Panc1 (cell line): ENCODE results near the gene RARA.

ENCODE experiments used
- CTCF ChIP-seq: fragments of 450-650 bp; IDR thresholded peaks from 2 replicates; pipeline ENCODE4 v1.5.1; 2017; ENCODE audit warnings: mild to moderate bottlenecking
- POLR2AphosphoS5 ChIP-seq: IDR thresholded peaks from 2 replicates; pipeline ENCODE4 v1.6.1; 2012; ENCODE audit warnings: mild to moderate bottlenecking, low read depth, low read length, moderate library complexity
- REST ChIP-seq, 2 experiments: IDR thresholded peaks; 2 replicates each; pipeline ENCODE4 v1.6.1; 2011 to 2012; ENCODE audit warnings: low read depth in 2 of 2, control low read depth in 1 of 2, low read length in 1 of 2, mild to moderate bottlenecking in 1 of 2, moderate library complexity in 1 of 2; ENCODE audit not compliant: insufficient read depth in 1 of 2
- SIN3A ChIP-seq: IDR thresholded peaks from 2 replicates; pipeline ENCODE4 v1.6.1; 2012; ENCODE audit warnings: low read depth, mild to moderate bottlenecking, low read length, moderate library complexity, borderline replicate concordance; ENCODE audit not compliant: insufficient read depth
- TCF7L2 ChIP-seq: IDR thresholded peaks from 2 replicates; pipeline ENCODE4 v1.6.1; 2011; ENCODE audit warnings: mild to moderate bottlenecking, low read depth, low read length, inconsistent platforms

- TF ChIP-seq CTCF (no peak), REST (IDR thresholded peaks at IDR 0.05; ENCODE audit: insufficient read depth in 1 of 2, low read depth in 2 of 2, low read length in 1 of 2) (no peak), POLR2AphosphoS5 (no peak), SIN3A (no peak), TCF7L2 (no peak)
Measured at GRCh38 chr17:40268141-40268712, 40.8 kb upstream of the RARA start.
